Smooth muscle cell (in vitro differentiated cells): ENCODE data around the gene P2RX5. TPM values are rescaled to one million over a fixed set of nuclear protein-coding genes. Genes with fewer than 3 reads are reported as not detected.

Experiments
- DNase-seq: peaks from one replicate; lab custom pipeline; 2025; ENCODE audit not compliant: unreplicated experiment; lab: John Stamatoyannopoulos, UW
- H2AFZ ChIP-seq: fragments of 200-600 bp; sonication (generic); 2 replicates; pipeline ENCODE4 v1.6.0; 2016; ENCODE audit warnings: antibody characterized with exemption, low read depth, mild to moderate bottlenecking
- H3F3A ChIP-seq: fragments of 200-600 bp; sonication (generic); 2 replicates; pipeline ENCODE4 v1.6.0; 2017; ENCODE audit warnings: antibody characterized with exemption, low read depth
- H3K27ac ChIP-seq: fragments of 200-600 bp; sonication (generic); 2 replicates; pipeline ENCODE4 v1.5.1; 2016; ENCODE audit warnings: low read depth, mild to moderate bottlenecking
- H3K27me3 ChIP-seq: fragments of 200-600 bp; sonication (generic); 2 replicates; pipeline ENCODE4 v1.6.1; 2016; ENCODE audit warnings: low read depth, mild to moderate bottlenecking
- H3K36me3 ChIP-seq: fragments of 200-600 bp; sonication (generic); 2 replicates; pipeline ENCODE4 v1.5.1; 2016; ENCODE audit warnings: low read depth
- H3K4me1 ChIP-seq: fragments of 200-600 bp; sonication (generic); 2 replicates; pipeline ENCODE4 v1.5.1; 2016; ENCODE audit warnings: low read depth
- H3K4me2 ChIP-seq: fragments of 200-600 bp; sonication (generic); 2 replicates; pipeline ENCODE4 v1.6.0; 2016; ENCODE audit warnings: mild to moderate bottlenecking
- H3K4me3 ChIP-seq: fragments of 200-600 bp; sonication (generic); 2 replicates; pipeline ENCODE4 v1.5.1; 2016; ENCODE audit warnings: mild to moderate bottlenecking
- H3K79me2 ChIP-seq: fragments of 200-600 bp; sonication (generic); 2 replicates; pipeline ENCODE4 v1.6.0; 2016; ENCODE audit warnings: low read depth, mild to moderate bottlenecking
- H3K9ac ChIP-seq: fragments of 200-600 bp; sonication (generic); 2 replicates; pipeline ENCODE4 v1.6.0; 2016; ENCODE audit warnings: low read depth
- H3K9me3 ChIP-seq: fragments of 200-600 bp; sonication (generic); replicated peaks from 2 replicates; pipeline ENCODE4 v1.5.1; 2016; ENCODE audit warnings: low read depth
- H4K20me1 ChIP-seq: fragments of 200-600 bp; sonication (generic); 2 replicates; pipeline ENCODE4 v1.6.0; 2016; ENCODE audit warnings: low read depth
- WGBS: methylation state at CpG from one replicate; pipeline ENCODE4 v1.1.7; 2016; ENCODE audit warnings: low lambda C conversion rate; 5-methylcytosine and 5-hydroxymethylcytosine counted together
- polyA plus RNA-seq: library from polyadenylated mRNA; unstranded; fragments of >200 nt; fragmentation: Nextera tagmentation; extraction: Ambion mirVana; gene quantifications from 2 replicates; pipeline ENCODE4 v1.2.1, GENCODE V29; 2016
- total RNA-seq: library from RNA; depleted of rRNA; stranded (reverse); fragments of >200 nt; gene quantifications from 2 replicates; pipeline ENCODE4 v1.2.3, GENCODE V29; 2014
- TF ChIP-seq, protein P1 (sequence below): fragments of 200-600 bp; sonication (generic); IDR thresholded peaks from 2 replicates; pipeline ENCODE4 v1.5.1; 2017; ENCODE audit warnings: borderline replicate concordance, mild to moderate bottlenecking, antibody characterized with exemption; ENCODE audit not compliant: insufficient read depth, poor library complexity, severe bottlenecking

Gene P2RX5
- total and polyA plus RNA-seq, 2 experiments from 2014 or later = not detected

DNA sequence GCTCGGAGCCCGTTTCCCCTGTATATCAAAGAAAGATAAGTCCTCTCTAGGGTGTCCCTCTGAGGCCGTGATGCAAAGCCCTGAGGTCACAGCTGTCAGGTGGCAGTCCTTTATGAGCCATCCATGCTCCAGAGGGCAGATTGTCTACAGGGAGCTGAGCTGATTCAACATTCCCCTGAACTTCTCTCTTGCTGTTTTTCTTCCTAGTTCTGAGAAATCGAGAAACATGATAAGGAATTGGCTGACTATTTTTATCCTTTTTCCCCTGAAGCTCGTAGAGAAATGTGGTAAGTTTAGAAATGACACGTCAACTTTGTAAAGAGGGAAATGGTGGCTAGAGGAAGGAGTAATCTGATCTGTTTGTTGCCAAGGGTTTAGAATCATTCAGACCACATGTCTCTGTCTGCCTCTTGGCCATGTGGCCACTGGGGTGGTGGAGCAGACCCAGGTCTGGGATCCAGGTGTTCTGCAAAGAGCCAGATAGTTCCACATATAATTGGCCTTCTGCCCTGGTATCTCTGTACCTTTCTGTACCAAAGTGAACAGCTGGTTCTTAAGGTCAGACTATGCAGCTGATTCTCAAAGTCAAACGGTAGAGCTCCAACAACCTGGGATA is 55.9 kb downstream of the P2RX5 start:
- Histone ChIP-seq H3K27ac (no peak overlapping the region), H2AFZ (no peak overlapping the region), H3K4me1 (no peaks in the 10 kb centered on the region), H3K36me3 (no peaks in the 10 kb centered on the region), H3K27me3 (no peaks in the 10 kb centered on the region), H3K79me2 (peaks cover 3% of the 10 kb centered on the region), H3K4me3 (no peak overlapping the region), H3K9ac (no peak overlapping the region), H3F3A (no peaks in the 10 kb centered on the region), H4K20me1 (no peaks in the 10 kb centered on the region), H3K4me2 (no peak overlapping the region), H3K9me3 (no peaks in the 10 kb centered on the region)
- DNase-seq = no peak
- 72% methylated on average over 7 of the region's 7 CpGs for WGBS
- TF ChIP-seq, protein P1, sequence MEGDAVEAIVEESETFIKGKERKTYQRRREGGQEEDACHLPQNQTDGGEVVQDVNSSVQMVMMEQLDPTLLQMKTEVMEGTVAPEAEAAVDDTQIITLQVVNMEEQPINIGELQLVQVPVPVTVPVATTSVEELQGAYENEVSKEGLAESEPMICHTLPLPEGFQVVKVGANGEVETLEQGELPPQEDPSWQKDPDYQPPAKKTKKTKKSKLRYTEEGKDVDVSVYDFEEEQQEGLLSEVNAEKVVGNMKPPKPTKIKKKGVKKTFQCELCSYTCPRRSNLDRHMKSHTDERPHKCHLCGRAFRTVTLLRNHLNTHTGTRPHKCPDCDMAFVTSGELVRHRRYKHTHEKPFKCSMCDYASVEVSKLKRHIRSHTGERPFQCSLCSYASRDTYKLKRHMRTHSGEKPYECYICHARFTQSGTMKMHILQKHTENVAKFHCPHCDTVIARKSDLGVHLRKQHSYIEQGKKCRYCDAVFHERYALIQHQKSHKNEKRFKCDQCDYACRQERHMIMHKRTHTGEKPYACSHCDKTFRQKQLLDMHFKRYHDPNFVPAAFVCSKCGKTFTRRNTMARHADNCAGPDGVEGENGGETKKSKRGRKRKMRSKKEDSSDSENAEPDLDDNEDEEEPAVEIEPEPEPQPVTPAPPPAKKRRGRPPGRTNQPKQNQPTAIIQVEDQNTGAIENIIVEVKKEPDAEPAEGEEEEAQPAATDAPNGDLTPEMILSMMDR = no peak

DNA sequence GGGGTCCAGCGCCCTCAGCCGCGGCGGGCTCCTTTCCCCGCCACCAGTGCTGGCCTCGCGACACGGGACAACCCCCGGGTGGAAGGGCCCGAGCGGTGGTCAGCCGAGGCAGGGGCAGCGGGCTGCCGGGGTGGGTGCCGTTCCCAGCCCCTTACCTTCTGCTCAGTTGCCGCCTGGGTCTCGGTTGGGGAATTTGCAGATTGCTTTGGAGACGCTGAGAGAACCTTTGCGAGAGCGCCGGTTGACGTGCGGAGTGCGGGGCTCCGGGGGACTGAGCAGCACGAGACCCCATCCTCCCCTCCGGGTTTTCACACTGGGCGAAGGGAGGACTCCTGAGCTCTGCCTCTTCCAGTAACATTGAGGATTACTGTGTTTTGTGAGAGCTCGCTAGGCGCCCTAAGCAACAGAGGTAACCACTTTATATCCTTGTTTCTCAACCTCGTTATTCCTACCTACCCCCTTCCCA is 59.0 kb downstream of the P2RX5 start:
- H3K9me3 ChIP-seq = no peaks in the 10 kb centered on the region
- H3K4me2 ChIP-seq = peak overlapping the region; percentile 95
- H3K27me3 ChIP-seq = no peaks in the 10 kb centered on the region
- peaks cover 8% of the 10 kb centered on the region for H3K79me2 ChIP-seq
- WGBS = 4% methylated on average over 31 of the region's 31 CpGs
- H3F3A ChIP-seq = no peaks in the 10 kb centered on the region
- peak overlapping the region; percentile 85 for H3K9ac ChIP-seq
- H3K4me1 ChIP-seq = peaks cover 6% of the 10 kb centered on the region
- H3K4me3 ChIP-seq = peak overlapping the region; percentile 82
- DNase-seq = no peak
- H2AFZ ChIP-seq = no peak overlapping the region
- H4K20me1 ChIP-seq = no peaks in the 10 kb centered on the region
- TF ChIP-seq, protein P1 = no peak
- peak overlapping the region; percentile 67 for H3K27ac ChIP-seq
- H3K36me3 ChIP-seq = no peaks in the 10 kb centered on the region

DNA sequence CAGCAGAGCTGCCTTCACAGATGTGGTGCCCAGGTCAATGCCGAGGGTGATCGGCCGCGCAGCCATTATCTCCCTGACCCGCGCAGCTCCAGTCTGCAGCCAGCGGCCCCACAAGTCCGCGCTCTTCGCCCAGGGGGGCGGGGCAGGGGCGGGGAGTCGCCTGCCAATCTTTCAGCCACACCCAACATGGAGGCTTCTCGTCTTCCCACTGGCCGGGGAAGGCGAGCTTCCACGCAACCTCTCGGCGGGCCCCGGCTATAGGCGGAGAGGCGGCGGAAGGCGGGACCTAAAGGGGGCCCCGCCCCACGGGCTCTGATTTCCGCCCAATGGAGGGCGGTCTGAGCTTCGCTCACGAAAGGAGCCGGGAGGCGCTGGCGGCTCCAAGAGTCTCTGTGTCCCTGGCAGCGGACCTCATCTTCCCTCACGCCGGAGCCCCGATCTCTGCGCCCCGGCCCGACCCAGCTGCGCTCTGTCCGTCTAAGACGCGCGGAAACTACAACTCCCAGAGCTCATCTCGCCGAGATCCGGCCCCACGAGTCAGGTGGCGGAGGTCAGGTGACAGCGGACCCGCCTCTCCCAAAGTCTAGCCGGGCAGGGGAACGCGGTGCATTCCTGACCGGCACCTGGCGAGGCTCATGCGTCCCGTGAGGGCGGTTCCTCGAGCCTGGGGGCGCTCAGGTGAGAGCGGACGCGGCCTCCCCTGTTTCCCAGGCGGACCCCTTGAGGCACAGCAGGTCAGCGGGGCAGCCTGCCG is 59.6 kb downstream of the P2RX5 start, which contains the start of the genes CTNS and SHPK:
TSS of gene CTNS (plus strand) at position 607 of the 754 bp plus-strand sequence. CDS start 3,447 bp downstream, outside the sequence.
TSS of gene SHPK (minus strand) at position 97 of the 754 bp plus-strand sequence. CDS start at position 66, 31 bp downstream.
- H3K27ac ChIP-seq = peak within 1 kb of the TSS; percentile 67
- H3K4me2 ChIP-seq = peak within 1 kb of the TSS; percentile 97
- H4K20me1 ChIP-seq = no peaks in the 10 kb centered on the region
- no peaks in the 10 kb centered on the region for H3K9me3 ChIP-seq
- TF ChIP-seq, protein P1 = no peak
- H3K4me3 ChIP-seq = peak within 1 kb of the TSS; percentile 82
- peaks cover 6% of the 10 kb centered on the region for H3K4me1 ChIP-seq
- WGBS = under 1% methylated on average over 63 of the region's 68 CpGs
- no peaks in the 10 kb centered on the region for H3K36me3 ChIP-seq
- peak within 1 kb of the TSS; percentile 85 for H3K9ac ChIP-seq
- no peak within 1 kb of the TSS for H2AFZ ChIP-seq
- H3F3A ChIP-seq = no peaks in the 10 kb centered on the region
- no peaks in the 10 kb centered on the region for H3K27me3 ChIP-seq
- peak; percentile 83 for DNase-seq
- H3K79me2 ChIP-seq = peaks cover 8% of the 10 kb centered on the region
